Endothelial cell of umbilical vein (primary cell): ENCODE measurements around the gene GRK1. TPM values are rescaled to one million over a fixed set of nuclear protein-coding genes. Genes with fewer than 3 reads are reported as not detected.

Experiments used
- BruUV-seq: library from RNA; stranded (reverse); fragments of 400-500 nt; replicated peaks from 2 replicates; lab custom pipeline; 2021; lab: Mats Ljungman, UMichigan
- CTCF ChIA-PET: fragments of 300-600, 350-600 bp; sonication (Branson Sonifier 250); formaldehyde crosslinking; loops from one replicate; lab custom pipeline; 2021; ENCODE audit warnings: antibody characterized with exemption, inconsistent platforms; lab: Charles Lee
- POLR2A ChIA-PET: fragments of 300-600, 350-600 bp; sonication (Branson Sonifier 250); formaldehyde crosslinking; loops from one replicate; lab custom pipeline; 2021; ENCODE audit warnings: antibody characterized with exemption, inconsistent platforms; lab: Charles Lee
- DNase-seq: peaks from one replicate; pipeline ENCODE4 v3.0.0-alpha.2; 2011; ENCODE audit warnings: low read depth, low spot score
- FAIRE-seq: peaks from 2 replicates; lab custom pipeline; 2011; peaks lifted over from hg19 to GRCh38; lab: Jason Lieb, UNC
- H2AFZ ChIP-seq: 2 replicates; pipeline ENCODE4 v1.6.0; 2012; ENCODE audit warnings: low read depth, low read length, control low read depth, inconsistent platforms
- H3K27ac ChIP-seq: 2 replicates; pipeline ENCODE4 v1.5.1; 2011; ENCODE audit warnings: low read depth, mild to moderate bottlenecking, control low read depth, low read length, moderate library complexity; ENCODE audit not compliant: insufficient read depth
- H3K27me3 ChIP-seq, 2 experiments: 2 replicates each; pipeline versions ENCODE4 v1.6.0 to v1.6.1; 2011; ENCODE audit warnings: low read length in 2 of 2, mixed read lengths in 1 of 2; ENCODE audit not compliant: control insufficient read depth in 2 of 2, insufficient read depth in 2 of 2
- H3K36me3 ChIP-seq, 2 experiments: 2 replicates in 1 of 2; 3 replicates in 1 of 2; pipeline ENCODE4 v1.5.1; 2011; ENCODE audit warnings: low read length in 2 of 2, mild to moderate bottlenecking in 1 of 2, moderate library complexity in 1 of 2; ENCODE audit not compliant: control insufficient read depth in 2 of 2, insufficient read depth in 2 of 2; ENCODE audit errors: extremely low read depth in 1 of 2
- H3K4me1 ChIP-seq: 3 replicates; pipeline ENCODE4 v1.5.1; 2011; ENCODE audit warnings: mild to moderate bottlenecking, low read length; ENCODE audit not compliant: control insufficient read depth, insufficient read depth; ENCODE audit errors: extremely low read depth
- H3K4me2 ChIP-seq: 2 replicates; pipeline ENCODE4 v1.6.1; 2011; ENCODE audit warnings: low read length, control low read depth, mixed read lengths; ENCODE audit not compliant: insufficient read depth
- H3K4me3 ChIP-seq, 3 experiments: fragments of 200-600 bp in 1 of 3; sonication (generic), shearing (Covaris generic) in 1 of 3; replicated peaks in 1 of 3; 2 replicates each; pipeline ENCODE4 v1.5.1; 2011 to 2016; ENCODE audit warnings: control low read depth in 3 of 3, low read length in 3 of 3, mild to moderate bottlenecking in 2 of 3, inconsistent platforms in 1 of 3, low read depth in 1 of 3, moderate library complexity in 1 of 3; ENCODE audit not compliant: insufficient read depth in 1 of 3
- H3K79me2 ChIP-seq: 2 replicates; pipeline ENCODE4 v1.6.0; 2012; ENCODE audit warnings: low read length, inconsistent platforms; ENCODE audit not compliant: control insufficient read depth, insufficient read depth
- H3K9ac ChIP-seq: replicated peaks from 2 replicates; pipeline ENCODE3; 2011; ENCODE audit warnings: low read length, control low read depth; ENCODE audit not compliant: insufficient read depth; ENCODE audit errors: extremely low read depth
- H3K9me1 ChIP-seq: replicated peaks from 3 replicates; pipeline ENCODE4 v1.6.0; 2011; ENCODE audit warnings: mild to moderate bottlenecking, low read length; ENCODE audit not compliant: control insufficient read depth, insufficient read depth; ENCODE audit errors: extremely low read depth
- H3K9me3 ChIP-seq: replicated peaks from 2 replicates; pipeline ENCODE4 v1.5.1; 2012; ENCODE audit warnings: low read length, inconsistent platforms; ENCODE audit not compliant: control insufficient read depth, insufficient read depth
- H4K20me1 ChIP-seq: replicated peaks from 2 replicates; pipeline ENCODE3; 2011; ENCODE audit warnings: mild to moderate bottlenecking, low read length; ENCODE audit not compliant: control insufficient read depth, insufficient read depth; ENCODE audit errors: extremely low read depth
- EZH2 ChIP-seq: IDR thresholded peaks from 2 replicates; pipeline ENCODE4 v1.6.1; 2012; ENCODE audit warnings: borderline replicate concordance, low read depth, mild to moderate bottlenecking, moderate library complexity, low read length, inconsistent platforms; ENCODE audit not compliant: severe bottlenecking
- FOS ChIP-seq: IDR thresholded peaks from 2 replicates; pipeline ENCODE4 v1.6.1; 2011; ENCODE audit warnings: mild to moderate bottlenecking, low read length, moderate library complexity, borderline replicate concordance; ENCODE audit not compliant: insufficient read depth
- GATA2 ChIP-seq: IDR thresholded peaks from 2 replicates; pipeline ENCODE4 v1.7.0; 2011; ENCODE audit warnings: low read depth, mild to moderate bottlenecking, moderate library complexity, mixed read lengths, low read length; ENCODE audit not compliant: insufficient read length, insufficient read depth
- JUN ChIP-seq: IDR thresholded peaks from 2 replicates; pipeline ENCODE4 v1.6.1; 2011; ENCODE audit warnings: borderline replicate concordance, low read depth; ENCODE audit not compliant: insufficient read length, insufficient read depth
- MAX ChIP-seq: IDR thresholded peaks from 2 replicates; pipeline ENCODE4 v1.6.1; 2011; ENCODE audit not compliant: insufficient read depth, insufficient read length
- POLR2A ChIP-seq: IDR thresholded peaks from 2 replicates; pipeline ENCODE4 v1.6.1; 2012; ENCODE audit warnings: low read depth, mild to moderate bottlenecking, control low read depth, low read length
- dilution Hi-C: fragments of 300-500 bp; cut with MboI; formaldehyde crosslinking; loops from one replicate; pipeline ENCODE4 v1.15.0; 2019; ENCODE audit warnings: low sequenced_read_pairs; ENCODE audit not compliant: extremely low pct_ligation_motif_present
- intact Hi-C: fragments of 100-400 bp; cut with micrococcal nuclease; formaldehyde crosslinking; loops from one replicate; pipeline ENCODE4 v1.10.0; 2022
- polyA plus RNA-seq, 4 experiments: library from polyadenylated mRNA; depleted of rRNA in 3 of 4; stranded (reverse) in 3 of 4; unstranded in 1 of 4; fragments of >200 nt; gene quantifications; 2 replicates each; pipeline versions ENCODE4 v1.2.1 to v1.2.3, GENCODE V29; 2011 to 2012; ENCODE audit warnings: missing spikeins in 1 of 4
- total RNA-seq: library from RNA; stranded (reverse); gene quantifications from 2 replicates; pipeline ENCODE4 v1.2.3, GENCODE V29; 2021
- TF ChIP-seq, protein P1 (sequence below), 2 donors: IDR thresholded peaks; 1 replicate in 1 of 2; 2 replicates in 1 of 2; pipeline ENCODE4 v1.5.1; 2011; ENCODE audit warnings: low read length in 2 of 2, mild to moderate bottlenecking in 2 of 2, moderate library complexity in 2 of 2, control low read depth in 1 of 2, inconsistent platforms in 1 of 2, low read depth in 1 of 2; ENCODE audit not compliant: insufficient read depth in 1 of 2; ENCODE audit errors: extremely low read depth in 1 of 2

The GRK1 gene
- total and polyA plus RNA-seq, 2 donors (not counting 3 experiments of a cell fraction or from before 2014, with no cell fraction given), result not detected

- DNase-seq (no peak), FAIRE-seq (no peak)
- no TSS peak for BruUV-seq
- no peak overlapping the region for H3K4me3 ChIP-seq
- intact Hi-C loops (no loop called here), dilution Hi-C loops (no loop called here)
- no peaks in the 10 kb centered on the region for H4K20me1 ChIP-seq
- H3K9ac ChIP-seq, result no peak overlapping the region
- H3K9me1 ChIP-seq, result no peaks in the 10 kb centered on the region
- no peaks in the 10 kb centered on the region for H3K79me2 ChIP-seq
- H3K9me3 ChIP-seq, result no peaks in the 10 kb centered on the region
- no peak overlapping the region for H3K27ac ChIP-seq
- ChIA-PET CTCF (no interaction called here), POLR2A (no interaction called here)
- peaks cover 0 to 2% of the 10 kb centered on the region in 2 experiments for H3K27me3 ChIP-seq
- no peak overlapping the region for H3K4me2 ChIP-seq
- H3K36me3 ChIP-seq, result no peaks in the 10 kb centered on the region
- H3K4me1 ChIP-seq, result no peaks in the 10 kb centered on the region
- H2AFZ ChIP-seq, result no peak overlapping the region
- TF ChIP-seq POLR2A, result no peak
- peak; percentile 47 for TF ChIP-seq EZH2
These were observed 62.4 kb downstream of the GRK1 start for GRCh38 chr13:113729187-113730019.

DNA sequence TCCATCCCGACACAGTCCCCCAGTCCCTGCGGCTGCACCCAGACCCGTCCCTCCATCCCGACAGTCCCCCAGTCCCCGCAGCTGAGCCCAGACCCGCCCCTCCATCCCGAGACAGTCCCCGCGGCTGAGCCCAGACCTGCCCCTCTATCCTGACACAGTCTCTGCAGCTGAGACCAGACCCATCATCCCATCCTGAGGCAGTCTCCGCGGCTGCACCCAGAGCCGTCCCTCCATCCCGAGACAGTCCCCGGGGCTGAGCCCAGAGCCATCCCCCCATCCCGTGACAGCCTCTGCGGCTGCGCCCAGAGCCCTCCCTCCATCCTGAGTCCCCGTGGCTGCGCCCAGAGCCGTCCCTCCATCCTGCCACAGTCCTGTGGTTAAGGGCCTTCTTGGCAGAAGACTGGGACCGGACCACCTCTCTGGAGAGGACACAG is 63.3 kb downstream of the GRK1 start:
- no peak overlapping the region for H3K27ac ChIP-seq
- peaks cover 0 to 2% of the 10 kb centered on the region in 2 experiments for H3K27me3 ChIP-seq
- no peak overlapping the region for H3K4me2 ChIP-seq
- CTCF ChIA-PET, result no interaction called here
- POLR2A ChIA-PET, result no interaction called here
- H2AFZ ChIP-seq, result no peak overlapping the region
- no peaks in the 10 kb centered on the region for H3K36me3 ChIP-seq
- no peak for TF ChIP-seq MAX
- no peak for TF ChIP-seq EZH2
- no peak for TF ChIP-seq GATA2
- no peak for TF ChIP-seq JUN
- TF ChIP-seq POLR2A, result no peak
- TF ChIP-seq, protein P1, sequence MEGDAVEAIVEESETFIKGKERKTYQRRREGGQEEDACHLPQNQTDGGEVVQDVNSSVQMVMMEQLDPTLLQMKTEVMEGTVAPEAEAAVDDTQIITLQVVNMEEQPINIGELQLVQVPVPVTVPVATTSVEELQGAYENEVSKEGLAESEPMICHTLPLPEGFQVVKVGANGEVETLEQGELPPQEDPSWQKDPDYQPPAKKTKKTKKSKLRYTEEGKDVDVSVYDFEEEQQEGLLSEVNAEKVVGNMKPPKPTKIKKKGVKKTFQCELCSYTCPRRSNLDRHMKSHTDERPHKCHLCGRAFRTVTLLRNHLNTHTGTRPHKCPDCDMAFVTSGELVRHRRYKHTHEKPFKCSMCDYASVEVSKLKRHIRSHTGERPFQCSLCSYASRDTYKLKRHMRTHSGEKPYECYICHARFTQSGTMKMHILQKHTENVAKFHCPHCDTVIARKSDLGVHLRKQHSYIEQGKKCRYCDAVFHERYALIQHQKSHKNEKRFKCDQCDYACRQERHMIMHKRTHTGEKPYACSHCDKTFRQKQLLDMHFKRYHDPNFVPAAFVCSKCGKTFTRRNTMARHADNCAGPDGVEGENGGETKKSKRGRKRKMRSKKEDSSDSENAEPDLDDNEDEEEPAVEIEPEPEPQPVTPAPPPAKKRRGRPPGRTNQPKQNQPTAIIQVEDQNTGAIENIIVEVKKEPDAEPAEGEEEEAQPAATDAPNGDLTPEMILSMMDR (IDR thresholded peaks at IDR 0.05; ENCODE audit: extremely low read depth in 1 of 2, insufficient read depth in 1 of 2, low read depth in 1 of 2, low read length in 2 of 2), result no peak
- TF ChIP-seq FOS, result no peak
- H3K9me3 ChIP-seq, result no peaks in the 10 kb centered on the region
- H3K9ac ChIP-seq, result no peak overlapping the region
- intact Hi-C loops (no loop called here), dilution Hi-C loops (no loop called here)
- no peak overlapping the region for H3K4me3 ChIP-seq
- no peaks in the 10 kb centered on the region for H3K79me2 ChIP-seq
- DNase-seq (no peak), FAIRE-seq (no peak)
- no peaks in the 10 kb centered on the region for H3K4me1 ChIP-seq
- no TSS peak for BruUV-seq
- H4K20me1 ChIP-seq, result no peaks in the 10 kb centered on the region
- H3K9me1 ChIP-seq, result no peaks in the 10 kb centered on the region
